ENCODE measurements around the gene STYXL2. TPM values are rescaled to one million over a fixed set of nuclear protein-coding genes. Genes with fewer than 3 reads are reported as not detected.

STYXL2 gene
- polyA plus RNA-seq, 12 donors: 34.2 to 146 (median 99.8) TPM; not detected in 1

GRCh38 chr1:167130829-167131510 is 37.1 kb downstream of the STYXL2 start:
- no peak for DNase-seq

- no peak for DNase-seq
Measured at GRCh38 chr1:167132301-167133010, 38.6 kb downstream of the STYXL2 start.

GRCh38 chr1:167135281-167135840 is 41.5 kb downstream of the STYXL2 start:
- no peak for DNase-seq

GRCh38 chr1:167136191-167136614 is 42.3 kb downstream of the STYXL2 start:
- DNase-seq: no peak

GRCh38 chr1:167136806-167137205 is 42.9 kb downstream of the STYXL2 start:
- DNase-seq: no peak

GRCh38 chr1:167137332-167137781 is 43.5 kb downstream of the STYXL2 start:
- DNase-seq: no peak

GRCh38 chr1:167137793-167138510 is 44.1 kb downstream of the STYXL2 start:
- DNase-seq: no peak

GRCh38 chr1:167138703-167139102 is 44.8 kb downstream of the STYXL2 start:
- no peak for DNase-seq

GRCh38 chr1:167141963-167142362 is 48.1 kb downstream of the STYXL2 start:
- no peak for DNase-seq

Other genes with a start within 250 kb of the STYXL2 start
- 10 to 100 TPM in 11 of 12 donors, not detected in 1; 11.4 to 19.7 (median 14.8) TPM for gene TADA1, start 217.8 kb upstream of the STYXL2 start, polyA plus RNA-seq (ENCODE audit: insufficient read length in 12 of 12)
- gene ILDR2, start 118.5 kb upstream of the STYXL2 start, polyA plus RNA-seq (ENCODE audit: insufficient read length in 12 of 12): 1 to 10 TPM in 11 of 12 donors, not detected in 1; 1.3 to 5.0 (median 2.0) TPM
- 1 to 10 TPM in 1 of 12 donors, under 1 TPM in 9, not detected in 2; 0.20 to 1.1 (median 0.48) TPM for gene MAEL, start 104.8 kb upstream of the STYXL2 start, polyA plus RNA-seq (ENCODE audit: insufficient read length in 12 of 12)
- 10 to 100 TPM in 1 of 12 donors, under 1 TPM in 9, not detected in 2; 0.12 to 22.3 (median 0.19) TPM for gene GPA33, start 3.7 kb upstream of the STYXL2 start, polyA plus RNA-seq (ENCODE audit: insufficient read length in 12 of 12)
- 10 to 100 TPM in 1 of 12 donors, 1 to 10 TPM in 11; 5.3 to 38.4 (median 7.4) TPM for gene POU2F1, start 126.8 kb downstream of the STYXL2 start, polyA plus RNA-seq (ENCODE audit: insufficient read length in 12 of 12)

All from muscle of arm (tissue), 12 donors.